HEK293T (cell line): ENCODE results near the gene GADD45A.

Experiments used
- BHLHE40 ChIP-seq: fragments of 450-650 bp; IDR thresholded peaks from 2 replicates; pipeline ENCODE4 v1.6.1; 2016; ENCODE audit warnings: mild to moderate bottlenecking, moderate library complexity, borderline replicate concordance
- CTBP1 ChIP-seq: fragments of 450-650 bp; IDR thresholded peaks from 2 replicates; pipeline ENCODE4 v1.6.1; 2016; ENCODE audit warnings: borderline replicate concordance
- ELF4 ChIP-seq: fragments of 450-650 bp; IDR thresholded peaks from 2 replicates; pipeline ENCODE4 v1.6.1; 2017; ENCODE audit warnings: antibody characterized with exemption
- FOXK2 ChIP-seq: fragments of 450-650 bp; IDR thresholded peaks from 2 replicates; pipeline ENCODE4 v1.6.1; 2016; ENCODE audit warnings: mild to moderate bottlenecking
- FOXM1 ChIP-seq: fragments of 450-650 bp; IDR thresholded peaks from 2 replicates; pipeline ENCODE4 v1.6.1; 2017; ENCODE audit warnings: mild to moderate bottlenecking, borderline replicate concordance
- HDGF ChIP-seq: fragments of 450-650 bp; IDR thresholded peaks from 2 replicates; pipeline ENCODE4 v1.6.1; 2017; ENCODE audit warnings: antibody characterized with exemption, borderline replicate concordance
- LEF1 ChIP-seq: fragments of 450-650 bp; IDR thresholded peaks from 2 replicates; pipeline ENCODE4 v1.6.1; 2017; ENCODE audit warnings: mild to moderate bottlenecking, borderline replicate concordance
- SP1 ChIP-seq: fragments of 450-650 bp; IDR thresholded peaks from 2 replicates; pipeline ENCODE4 v1.6.1; 2017
- SUZ12 ChIP-seq: fragments of 450-650 bp; IDR thresholded peaks from 2 replicates; pipeline ENCODE4 v1.6.1; 2016; ENCODE audit warnings: mild to moderate bottlenecking
- TARDBP ChIP-seq: fragments of 450-650 bp; IDR thresholded peaks from 2 replicates; pipeline ENCODE4 v1.6.1; 2016

DNA sequence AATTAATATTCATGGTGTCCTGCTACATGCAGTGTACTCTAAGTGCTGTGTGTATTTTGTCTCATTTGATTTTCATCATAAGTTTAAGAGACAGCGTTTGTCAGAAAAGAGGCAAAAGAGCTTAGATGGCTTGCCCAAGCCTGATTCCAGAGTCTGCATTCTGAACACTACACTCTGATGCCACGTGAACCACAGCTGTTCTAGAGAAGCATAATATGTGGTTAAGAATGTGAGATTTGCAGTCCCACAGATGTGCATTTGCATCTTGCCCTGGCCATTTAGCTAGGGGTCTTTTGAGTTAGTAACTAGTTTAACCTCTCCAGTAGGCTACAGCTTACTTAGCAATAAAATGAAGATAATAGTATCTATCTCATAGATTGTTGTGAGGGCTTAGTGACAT is 9.2 kb upstream of the GADD45A start:
- TF ChIP-seq BHLHE40 (no peak), LEF1 (no peak), SUZ12 (no peak), FOXK2 (no peak), TARDBP (no peak), HDGF (no peak), CTBP1 (no peak), ELF4 (no peak), FOXM1 (no peak), SP1 (no peak)
